ENCODE measurements around the gene KNTC1. TPM values are rescaled to one million over a fixed set of nuclear protein-coding genes. Genes with fewer than 3 reads are reported as not detected.
"Not testable (repeated sequence)": the region's sequence is repeated elsewhere in the genome, so short reads cannot be mapped to it uniquely, and the experiment has no call there.

Gene KNTC1
- total RNA-seq, 2 donors from 2014 or later = 86.7 to 115 TPM

GRCh38 chr12:122569288-122569687 is 42.2 kb downstream of the KNTC1 start:
- Mint-ChIP-seq H3K4me3 (no peak overlapping the region), H3K36me3 (ENCODE audit: low read depth) (peaks cover 43% of the 10 kb centered on the region), H3K27ac (peak overlapping the region; percentile 21), H3K27me3 (ENCODE audit: insufficient read depth) (no peaks in the 10 kb centered on the region), H3K4me1 (no peaks in the 10 kb centered on the region), H3K9me3 (no peaks in the 10 kb centered on the region)
- Histone ChIP-seq H3K4me3 (ENCODE audit: low read length) (no peak overlapping the region), H3K9me3 (ENCODE audit: control insufficient read depth, low read length) (no peaks in the 10 kb centered on the region), H3K9ac (ENCODE audit: extremely low read depth, low read length, poor library complexity, severe bottlenecking) (no peak overlapping the region), H3K4me1 (ENCODE audit: control insufficient read depth, insufficient read depth, low read length) (no peaks in the 10 kb centered on the region), H3K27ac (ENCODE audit: low read depth, low read length) (no peak overlapping the region), H3K36me3 (ENCODE audit: control insufficient read depth, insufficient read depth, low read length) (peaks cover 69% of the 10 kb centered on the region), H3K27me3 (ENCODE audit: control insufficient read depth, insufficient read depth, low read length, poor library complexity, severe bottlenecking) (no peaks in the 10 kb centered on the region)
- 97 to 98% methylated on average over 5 of the region's 5 CpGs for WGBS, 2 experiments (ENCODE audit: insufficient coverage in 1 of 2, insufficient read length in 1 of 2)
- TF ChIP-seq, protein P1, sequence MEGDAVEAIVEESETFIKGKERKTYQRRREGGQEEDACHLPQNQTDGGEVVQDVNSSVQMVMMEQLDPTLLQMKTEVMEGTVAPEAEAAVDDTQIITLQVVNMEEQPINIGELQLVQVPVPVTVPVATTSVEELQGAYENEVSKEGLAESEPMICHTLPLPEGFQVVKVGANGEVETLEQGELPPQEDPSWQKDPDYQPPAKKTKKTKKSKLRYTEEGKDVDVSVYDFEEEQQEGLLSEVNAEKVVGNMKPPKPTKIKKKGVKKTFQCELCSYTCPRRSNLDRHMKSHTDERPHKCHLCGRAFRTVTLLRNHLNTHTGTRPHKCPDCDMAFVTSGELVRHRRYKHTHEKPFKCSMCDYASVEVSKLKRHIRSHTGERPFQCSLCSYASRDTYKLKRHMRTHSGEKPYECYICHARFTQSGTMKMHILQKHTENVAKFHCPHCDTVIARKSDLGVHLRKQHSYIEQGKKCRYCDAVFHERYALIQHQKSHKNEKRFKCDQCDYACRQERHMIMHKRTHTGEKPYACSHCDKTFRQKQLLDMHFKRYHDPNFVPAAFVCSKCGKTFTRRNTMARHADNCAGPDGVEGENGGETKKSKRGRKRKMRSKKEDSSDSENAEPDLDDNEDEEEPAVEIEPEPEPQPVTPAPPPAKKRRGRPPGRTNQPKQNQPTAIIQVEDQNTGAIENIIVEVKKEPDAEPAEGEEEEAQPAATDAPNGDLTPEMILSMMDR (conservative IDR thresholded peaks at IDR 0.05) = no peak
- no peak for DNase-seq

DNA sequence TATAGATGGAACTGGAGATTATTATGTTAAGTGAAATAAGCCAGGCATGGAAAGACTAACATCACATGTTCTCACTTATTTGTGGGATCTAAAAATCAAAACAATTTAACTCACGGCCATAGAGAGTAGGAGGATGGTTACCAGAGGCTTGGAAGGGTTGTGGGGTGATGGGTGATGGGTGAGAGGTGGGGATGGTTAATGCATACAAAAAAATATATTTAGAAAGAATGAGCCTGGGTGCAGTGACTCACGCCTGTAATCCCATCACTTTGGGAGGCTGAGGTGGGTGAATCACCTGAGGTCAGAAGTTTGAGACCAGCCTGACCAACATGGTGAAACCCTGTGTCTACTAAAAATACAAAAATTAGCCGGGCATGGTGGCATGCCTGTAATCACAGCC is 43.0 kb downstream of the KNTC1 start:
- not testable (repeated sequence) for H3K4me1 ChIP-seq (ENCODE audit: control insufficient read depth, insufficient read depth, low read length); H3K27ac Mint-ChIP-seq; H3K4me3 Mint-ChIP-seq; H3K27me3 Mint-ChIP-seq (ENCODE audit: insufficient read depth); H3K9ac ChIP-seq (ENCODE audit: extremely low read depth, low read length, poor library complexity, severe bottlenecking); H3K27me3 ChIP-seq (ENCODE audit: control insufficient read depth, insufficient read depth, low read length, poor library complexity, severe bottlenecking); H3K9me3 Mint-ChIP-seq; H3K4me1 Mint-ChIP-seq; DNase-seq; H3K4me3 ChIP-seq (ENCODE audit: low read length); H3K9me3 ChIP-seq (ENCODE audit: control insufficient read depth, low read length); H3K27ac ChIP-seq (ENCODE audit: low read depth, low read length)
- WGBS, 2 experiments (ENCODE audit: insufficient coverage in 1 of 2, insufficient read length in 1 of 2) = 94 to 100% methylated on average over 2 to 3 of the region's 3 CpGs
- peaks cover 45% of the 10 kb centered on the region for H3K36me3 Mint-ChIP-seq (ENCODE audit: low read depth)
- H3K36me3 ChIP-seq (ENCODE audit: control insufficient read depth, insufficient read depth, low read length) = peaks cover 69% of the 10 kb centered on the region

DNA sequence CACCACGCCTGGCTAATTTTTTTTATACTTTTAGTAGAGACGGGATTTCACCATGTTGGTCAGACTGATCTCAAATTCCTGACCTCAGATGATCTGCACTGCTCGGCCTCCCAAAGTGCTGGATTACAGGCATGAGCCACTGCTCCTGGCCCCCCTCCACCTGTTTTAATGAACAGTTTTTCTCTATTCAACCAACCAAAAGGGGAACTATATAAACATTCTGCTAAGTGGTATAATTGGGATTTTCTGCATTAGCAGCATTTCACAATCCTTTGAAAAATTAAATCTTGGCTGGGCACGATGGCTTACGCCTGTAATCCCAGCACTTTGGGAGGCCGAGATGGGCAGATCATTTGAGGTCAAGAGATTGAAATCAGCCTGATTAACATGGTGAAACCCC is 44.8 kb downstream of the KNTC1 start:
- no peak overlapping the region for H3K4me3 ChIP-seq (ENCODE audit: low read length)
- no peaks in the 10 kb centered on the region for H3K4me1 ChIP-seq (ENCODE audit: control insufficient read depth, insufficient read depth, low read length)
- no peaks in the 10 kb centered on the region for H3K9me3 Mint-ChIP-seq
- peaks cover 57% of the 10 kb centered on the region for H3K36me3 Mint-ChIP-seq (ENCODE audit: low read depth)
- no peaks in the 10 kb centered on the region for H3K9me3 ChIP-seq (ENCODE audit: control insufficient read depth, low read length)
- H3K4me1 Mint-ChIP-seq = no peaks in the 10 kb centered on the region
- no peaks in the 10 kb centered on the region for H3K27me3 ChIP-seq (ENCODE audit: control insufficient read depth, insufficient read depth, low read length, poor library complexity, severe bottlenecking)
- H3K9ac ChIP-seq (ENCODE audit: extremely low read depth, low read length, poor library complexity, severe bottlenecking) = no peak overlapping the region
- TF ChIP-seq, protein P1 (conservative IDR thresholded peaks at IDR 0.05) = no peak
- peaks cover 81% of the 10 kb centered on the region for H3K36me3 ChIP-seq (ENCODE audit: control insufficient read depth, insufficient read depth, low read length)
- H3K27ac Mint-ChIP-seq = no peak overlapping the region
- WGBS, 2 experiments (ENCODE audit: insufficient coverage in 1 of 2, insufficient read length in 1 of 2) = 86 to 96% methylated on average over 6 of the region's 6 CpGs
- no peak overlapping the region for H3K27ac ChIP-seq (ENCODE audit: low read depth, low read length)
- no peaks in the 10 kb centered on the region for H3K27me3 Mint-ChIP-seq (ENCODE audit: insufficient read depth)
- no peak overlapping the region for H3K4me3 Mint-ChIP-seq
- DNase-seq = no peak

GRCh38 chr12:122583294-122583693 is 56.2 kb downstream of the KNTC1 start:
- not testable (repeated sequence) for H3K27ac Mint-ChIP-seq; H3K9me3 Mint-ChIP-seq; H3K4me1 ChIP-seq (ENCODE audit: control insufficient read depth, insufficient read depth, low read length); DNase-seq; H3K9ac ChIP-seq (ENCODE audit: extremely low read depth, low read length, poor library complexity, severe bottlenecking); H3K9me3 ChIP-seq (ENCODE audit: control insufficient read depth, low read length); H3K4me3 ChIP-seq (ENCODE audit: low read length); H3K4me3 Mint-ChIP-seq; H3K4me1 Mint-ChIP-seq; H3K27me3 ChIP-seq (ENCODE audit: control insufficient read depth, insufficient read depth, low read length, poor library complexity, severe bottlenecking); H3K27ac ChIP-seq (ENCODE audit: low read depth, low read length); H3K27me3 Mint-ChIP-seq (ENCODE audit: insufficient read depth)
- H3K36me3 ChIP-seq (ENCODE audit: control insufficient read depth, insufficient read depth, low read length) = peaks cover 89% of the 10 kb centered on the region
- peaks cover 80% of the 10 kb centered on the region for H3K36me3 Mint-ChIP-seq (ENCODE audit: low read depth)
- 83 to 96% methylated on average over 2 of the region's 2 CpGs for WGBS, 2 experiments (ENCODE audit: insufficient coverage in 1 of 2, insufficient read length in 1 of 2)
